ENCODE measurements around the gene SPC25. TPM values are rescaled to one million over a fixed set of nuclear protein-coding genes. Genes with fewer than 3 reads are reported as not detected.
"Not testable (repeated sequence)": the region's sequence is repeated elsewhere in the genome, so short reads cannot be mapped to it uniquely, and the experiment has no call there.

Gene SPC25
- polyA plus RNA-seq, 5 donors = 10.3 to 32.6 (median 21.0) TPM

DNA sequence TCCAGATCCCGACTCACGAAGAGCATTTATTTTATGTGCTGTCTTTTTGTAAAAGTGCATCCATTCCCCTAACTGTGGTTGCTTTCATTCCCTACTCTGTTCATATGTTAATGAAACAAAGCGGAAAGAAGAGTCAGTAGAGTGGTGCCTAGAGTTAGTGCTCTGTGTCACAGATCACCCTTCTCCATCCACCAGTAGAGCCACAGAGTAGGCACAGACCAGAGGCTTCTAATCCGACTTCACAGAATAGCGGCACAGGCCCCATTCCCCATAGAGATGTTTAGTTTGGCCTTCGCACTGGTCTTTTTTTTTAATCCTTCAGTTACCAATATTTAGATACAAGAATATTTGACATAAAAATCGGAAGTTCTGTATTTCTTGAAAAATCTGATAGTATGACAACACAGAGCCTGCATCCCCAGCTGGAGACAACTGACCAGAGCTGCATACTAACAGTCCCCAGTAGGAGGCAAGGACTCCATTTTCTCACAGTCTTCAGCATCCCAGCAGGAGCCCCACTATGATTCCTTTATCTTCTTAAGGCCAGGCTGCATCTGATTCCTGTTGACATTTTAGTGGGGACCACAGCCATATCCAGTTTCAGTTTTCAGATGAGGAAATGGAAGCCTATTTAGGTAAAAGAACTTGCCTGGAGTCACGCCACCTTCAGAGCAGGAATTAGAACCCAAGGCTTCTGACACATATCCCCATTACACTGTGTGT lies 17.9 kb upstream of the SPC25 start:
- DNase-seq = no peak

DNA sequence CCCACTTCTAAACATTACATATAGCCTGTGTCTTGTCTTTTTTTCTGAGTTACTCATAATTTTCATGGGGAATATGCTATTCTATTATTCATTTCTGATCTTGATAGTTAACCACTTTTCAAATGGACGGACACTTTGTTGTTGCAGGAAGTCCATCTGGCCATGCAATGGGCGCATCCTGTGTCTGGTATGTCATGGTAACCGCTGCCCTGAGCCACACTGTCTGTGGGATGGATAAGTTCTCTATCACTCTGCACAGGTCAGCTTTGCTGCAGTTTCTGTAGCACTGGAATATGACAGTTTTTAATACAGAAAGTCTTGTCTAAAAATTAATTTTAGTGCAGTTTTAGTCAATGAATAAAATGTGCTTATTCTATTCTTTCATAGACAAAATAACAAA lies 14.1 kb upstream of the SPC25 start:
- DNase-seq = no peak

DNA sequence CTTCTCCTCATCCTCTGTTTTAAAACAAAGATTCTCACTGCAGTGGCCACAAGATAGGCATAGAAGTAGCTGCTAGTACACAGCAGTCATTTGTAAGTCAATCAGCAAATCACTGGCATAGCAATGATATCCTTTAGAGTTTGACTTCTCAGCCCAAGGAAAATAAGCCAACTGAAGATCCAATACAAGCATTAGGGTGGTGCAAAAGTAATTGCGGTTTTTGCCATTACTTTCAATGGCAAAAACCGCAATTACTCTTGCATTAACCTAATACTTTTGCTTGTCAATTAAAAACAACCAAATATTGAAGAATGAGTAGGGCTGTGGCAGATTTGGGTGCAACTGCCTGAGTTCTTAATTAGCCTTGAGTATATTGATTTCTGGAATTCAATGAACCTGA lies 13.7 kb upstream of the SPC25 start:
- DNase-seq = no peak

DNA sequence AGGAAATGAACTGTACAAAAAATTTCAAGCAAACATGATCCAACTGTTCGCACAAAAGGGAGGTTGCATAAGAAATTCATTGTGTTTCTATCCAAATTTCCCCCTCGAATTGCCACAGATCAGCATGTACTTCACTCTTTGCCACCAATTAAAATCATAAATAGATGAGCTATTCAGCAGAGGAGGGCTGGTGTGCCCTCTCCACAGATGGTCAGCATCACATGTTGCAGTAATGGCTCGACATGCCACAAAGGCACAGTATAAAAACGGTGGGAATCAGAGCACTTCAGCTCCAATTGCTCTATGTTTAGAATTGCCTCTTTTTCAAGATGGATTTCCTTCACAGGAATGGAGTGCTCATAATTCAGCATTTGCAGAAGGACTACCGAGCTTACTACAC lies 10.8 kb upstream of the SPC25 start, which contains the start of gene G6PC2:
Gene G6PC2 (plus strand): TSS at position 289 of the 400 bp plus-strand sequence. CDS start 41 bp downstream, at position 330.
- DNase-seq = no peak

DNA sequence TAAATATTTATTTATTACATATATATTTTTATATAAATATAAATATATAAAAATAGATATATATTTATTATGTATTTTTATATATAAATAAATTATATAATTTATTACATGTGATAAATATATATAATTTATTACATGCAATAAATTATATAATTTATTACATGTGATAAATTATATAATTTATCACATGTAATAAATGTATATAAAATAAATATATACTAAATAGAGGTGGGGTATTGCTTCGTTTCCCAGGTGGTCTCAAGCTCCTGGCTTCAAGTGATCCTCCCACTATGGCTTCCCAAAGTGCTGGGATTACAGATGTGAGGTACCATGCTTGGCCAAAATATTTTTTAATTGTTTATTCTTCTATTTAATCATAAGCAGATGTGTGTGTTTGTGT lies 7.2 kb upstream of the SPC25 start:
- DNase-seq = no peak

DNA sequence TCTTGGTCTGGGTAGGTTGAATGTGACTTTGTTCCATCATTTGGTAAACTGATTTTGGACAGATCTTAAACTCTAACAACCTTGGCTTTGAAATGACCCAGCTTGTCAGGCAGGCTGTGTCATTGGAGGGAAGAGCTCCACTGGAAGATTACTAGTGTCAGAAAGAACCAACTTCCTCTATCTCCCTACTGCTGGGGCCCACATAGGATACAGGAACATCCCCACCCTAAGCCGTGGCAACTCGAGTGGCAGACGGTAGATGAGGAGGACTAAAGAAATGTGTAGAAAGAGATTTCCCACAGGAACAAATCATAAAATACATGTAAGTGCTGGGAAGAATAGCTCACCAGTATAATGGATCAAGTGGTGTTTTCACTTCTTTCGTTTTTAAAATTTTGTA lies 6.6 kb upstream of the SPC25 start:
- DNase-seq = no peak

DNA sequence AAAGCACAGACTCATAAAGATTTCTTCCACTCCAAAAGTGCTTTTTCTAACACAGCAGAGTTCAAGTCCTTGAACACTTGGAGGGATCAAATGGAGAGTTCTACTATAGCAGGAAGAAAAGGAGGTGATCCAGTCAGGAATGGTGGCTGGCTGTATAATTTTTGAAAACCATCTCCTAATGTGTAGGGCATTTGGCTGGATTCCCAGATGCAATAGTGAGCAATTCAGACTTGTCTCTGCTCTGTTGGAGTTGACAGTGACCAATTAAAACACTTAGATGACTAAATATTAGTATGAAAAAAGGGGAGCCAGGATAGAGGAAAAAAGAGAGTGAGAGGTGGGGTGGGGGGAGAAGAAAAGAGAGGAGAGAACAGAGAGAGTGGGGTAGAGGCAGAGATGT lies 5.5 kb upstream of the SPC25 start:
- no peak for DNase-seq

DNA sequence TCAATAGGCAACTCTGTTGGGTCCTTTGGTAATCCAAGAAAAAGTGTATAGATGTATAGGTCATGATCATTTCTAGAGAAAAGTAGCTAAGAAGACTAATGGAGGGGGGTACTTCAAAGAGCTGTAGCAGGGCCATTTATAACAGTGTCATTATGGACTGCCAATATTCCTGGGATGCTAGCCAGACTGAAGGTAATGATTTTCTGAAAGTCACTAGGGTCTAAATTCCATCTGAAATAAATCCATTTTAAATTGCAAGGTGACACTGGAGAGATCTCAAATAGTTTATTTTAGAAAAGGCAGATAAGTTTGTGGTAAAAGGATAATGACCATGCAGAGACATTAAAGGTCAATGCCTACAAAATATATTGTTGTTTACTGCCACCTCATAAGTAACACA lies 4.5 kb upstream of the SPC25 start:
- no peak for DNase-seq

DNA sequence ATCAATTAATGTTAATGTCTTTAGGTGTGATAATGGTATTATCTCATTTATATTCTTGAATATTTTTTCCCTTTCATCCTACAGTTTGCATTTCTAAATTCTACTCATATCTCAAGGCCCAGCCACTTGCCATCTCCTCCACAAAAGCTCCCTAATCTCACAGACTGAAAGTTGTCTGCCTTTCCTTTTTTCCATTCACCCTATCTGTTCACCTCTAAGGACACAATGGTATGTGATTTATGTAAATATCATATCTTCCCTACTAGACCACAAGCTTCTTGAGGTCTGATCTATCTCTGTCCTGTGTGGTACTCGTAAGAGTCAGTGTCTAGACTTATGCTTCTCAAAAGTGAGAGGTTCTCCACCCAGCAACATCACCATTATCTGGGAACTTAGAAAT lies 3.9 kb upstream of the SPC25 start:
- DNase-seq = no peak

DNA sequence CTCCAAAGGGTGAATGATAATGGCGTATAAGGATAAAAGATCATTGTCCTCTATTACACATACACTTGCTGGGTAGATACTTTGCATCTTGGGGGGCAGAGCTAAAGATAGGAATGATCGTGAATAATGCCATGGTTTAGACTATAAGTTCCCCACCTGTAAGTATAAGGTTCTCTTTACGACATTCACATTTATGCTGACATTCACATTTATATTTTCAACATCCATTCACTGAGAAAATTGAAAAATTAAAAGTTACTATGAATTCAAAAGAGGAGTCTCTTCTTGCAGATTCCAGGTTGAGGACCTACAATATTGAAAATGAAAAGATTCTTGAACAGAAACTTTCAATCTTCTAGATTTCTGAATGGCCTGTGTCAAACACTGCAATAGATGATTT lies 2.1 kb upstream of the SPC25 start:
- no peak for DNase-seq

DNA sequence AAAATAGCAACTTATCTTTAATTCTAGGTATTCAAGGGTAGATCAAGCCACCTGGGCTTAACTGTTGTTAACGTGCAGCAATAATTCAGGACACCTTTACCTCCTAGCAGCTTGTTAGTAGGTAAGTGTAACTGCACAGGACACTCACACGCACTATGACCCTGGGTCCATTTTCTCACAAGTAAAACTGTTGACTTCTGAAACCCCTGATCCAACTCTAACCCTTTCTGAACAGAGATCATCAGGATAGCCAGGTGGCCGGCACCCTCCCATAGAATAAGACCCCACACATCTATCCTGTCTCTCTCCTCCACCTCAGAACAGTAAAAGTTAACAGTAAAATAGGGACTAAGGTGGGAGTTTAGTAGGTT lies 610 bp downstream of the SPC25 start:
- DNase-seq = no peak

DNA sequence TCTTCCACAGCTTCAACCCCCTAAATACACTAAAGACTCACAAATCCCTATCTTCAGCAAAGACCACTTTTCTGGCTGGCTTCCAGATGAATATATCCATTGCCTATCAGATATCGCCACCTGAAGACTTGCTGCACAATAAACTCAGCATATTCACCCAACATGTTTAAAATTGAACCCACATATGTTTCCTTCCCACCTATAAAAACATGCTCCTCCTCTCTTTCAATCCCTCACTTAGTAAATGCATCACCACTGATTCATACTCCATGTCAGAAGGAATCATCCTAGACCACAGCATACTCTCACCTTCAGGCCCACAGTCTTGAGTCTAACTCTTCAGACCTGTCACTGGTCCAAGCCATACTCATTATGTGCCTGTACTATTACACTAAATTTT lies 5.3 kb downstream of the SPC25 start:
- DNase-seq = no peak

DNA sequence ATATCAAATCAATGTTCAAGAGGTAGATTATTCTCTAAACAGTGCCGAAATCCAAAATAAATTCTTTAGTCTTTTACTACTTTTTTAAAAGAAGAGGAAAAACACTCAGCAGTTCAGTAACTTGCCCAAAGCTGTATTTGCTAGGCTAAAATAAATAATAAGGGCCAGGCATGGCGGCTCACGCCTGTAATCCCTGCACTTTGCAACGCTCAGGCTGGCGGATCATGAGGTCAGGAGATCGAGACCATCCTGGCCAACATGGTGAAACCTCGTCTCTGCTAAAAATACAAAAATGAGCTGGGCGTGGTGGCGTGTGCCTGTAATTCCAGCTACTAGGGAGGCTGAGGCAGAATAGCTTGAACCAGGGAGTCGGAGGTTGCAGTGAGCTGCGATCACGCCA lies 8.1 kb downstream of the SPC25 start:
- not testable (repeated sequence) for DNase-seq

DNA sequence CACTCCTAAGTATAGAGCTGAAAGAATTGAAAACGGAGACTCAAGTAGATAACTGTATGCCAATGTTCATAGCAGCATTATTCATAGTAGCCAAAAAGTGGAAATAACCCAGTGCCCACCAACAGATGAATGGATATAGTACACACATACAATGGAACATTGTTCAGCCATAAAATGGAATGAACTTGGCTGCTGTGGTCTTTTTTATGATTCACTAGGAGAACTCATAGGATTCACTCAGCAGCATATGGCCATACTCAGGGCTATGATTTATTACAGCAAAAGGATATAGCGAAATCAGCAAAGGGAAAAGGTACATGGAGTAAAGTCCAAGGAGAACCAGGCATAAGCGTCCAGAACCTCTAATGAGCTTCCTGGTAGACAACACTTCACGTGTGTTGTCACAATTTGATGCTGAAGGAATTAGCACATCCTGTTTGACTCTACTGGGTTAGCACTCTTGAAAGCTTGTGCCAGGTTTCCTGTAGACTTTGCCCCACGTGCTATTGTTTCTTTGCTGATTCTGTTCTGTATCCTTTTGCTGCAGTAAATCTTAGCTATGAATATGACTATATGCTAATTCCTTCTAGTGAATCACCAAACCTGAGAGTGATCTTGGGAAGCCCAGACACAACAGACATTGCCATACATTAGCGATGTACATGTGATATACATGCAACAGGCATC lies 15.7 kb downstream of the SPC25 start:
- no peak for DNase-seq

DNA sequence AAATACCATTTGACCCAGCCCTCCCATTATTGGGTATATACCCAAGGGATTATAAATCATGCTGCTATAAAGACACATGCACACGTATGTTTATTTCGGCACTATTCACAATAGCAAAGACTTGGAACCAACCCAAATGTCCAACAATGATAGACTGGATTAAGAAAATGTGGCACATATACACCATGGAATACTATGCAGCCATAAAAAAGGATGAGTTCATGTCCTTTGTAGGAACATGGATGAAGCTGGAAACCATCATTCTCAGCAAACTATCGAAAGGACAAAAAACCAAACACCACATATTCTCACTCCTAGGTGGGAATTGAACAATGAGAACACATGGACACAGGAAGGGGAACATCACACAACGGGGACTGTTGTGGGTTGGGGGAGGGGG lies 19.4 kb downstream of the SPC25 start:
- not testable (repeated sequence) for DNase-seq

DNA sequence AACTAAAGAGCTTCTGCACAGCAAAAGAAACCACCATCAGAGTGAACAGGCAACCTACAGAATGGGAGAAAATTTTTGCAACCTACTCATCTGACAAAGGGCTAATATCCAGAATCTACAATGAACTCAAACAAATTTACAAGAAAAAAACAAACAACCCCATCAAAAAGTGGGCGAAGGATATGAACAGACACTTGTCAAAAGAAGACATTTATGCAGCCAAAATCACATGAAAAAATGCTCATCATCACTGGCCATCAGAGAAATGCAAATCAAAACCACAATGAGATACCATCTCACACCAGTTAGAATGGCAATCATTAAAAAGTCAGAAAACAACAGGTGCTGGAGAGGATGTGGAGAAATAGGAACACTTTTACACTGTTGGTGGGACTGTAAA lies 19.9 kb downstream of the SPC25 start:
- not testable (repeated sequence) for DNase-seq

DNA sequence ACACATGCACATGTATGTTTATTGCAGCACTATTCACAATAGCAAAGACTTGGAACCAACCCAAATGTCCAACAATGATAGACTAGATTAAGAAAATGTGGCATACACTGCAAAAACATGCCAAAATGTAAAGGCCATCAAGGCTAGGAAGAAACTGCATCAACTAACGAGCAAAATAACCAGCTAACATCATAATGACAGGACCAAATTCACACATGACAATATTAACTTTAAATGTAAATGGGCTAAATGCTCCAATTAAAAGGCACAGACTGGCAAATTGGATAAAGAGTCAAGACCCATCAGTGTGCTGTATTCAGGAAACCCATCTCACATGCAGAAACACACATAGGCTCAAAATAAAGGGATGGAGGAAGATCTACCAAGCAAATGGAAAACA lies 23.1 kb downstream of the SPC25 start:
- not testable (repeated sequence) for DNase-seq

DNA sequence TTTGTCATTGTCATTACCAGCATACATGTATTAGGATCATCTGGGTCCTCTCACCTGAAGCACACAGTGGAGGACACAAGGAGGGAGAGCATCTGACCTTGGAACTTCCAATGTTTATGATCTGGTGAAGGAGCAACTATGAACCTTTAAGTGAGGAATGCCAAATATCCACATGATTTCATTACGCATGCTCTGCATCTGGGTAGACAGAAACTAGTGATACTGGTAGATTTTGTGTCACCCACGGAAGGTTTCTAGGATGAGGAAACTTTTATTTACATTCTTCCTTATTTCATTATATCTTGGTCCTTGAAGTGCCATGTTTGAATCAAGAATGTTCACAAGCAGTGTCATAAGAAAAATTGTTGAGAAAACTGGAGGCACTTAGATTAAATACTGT lies 32.1 kb downstream of the SPC25 start:
- DNase-seq = no peak

DNA sequence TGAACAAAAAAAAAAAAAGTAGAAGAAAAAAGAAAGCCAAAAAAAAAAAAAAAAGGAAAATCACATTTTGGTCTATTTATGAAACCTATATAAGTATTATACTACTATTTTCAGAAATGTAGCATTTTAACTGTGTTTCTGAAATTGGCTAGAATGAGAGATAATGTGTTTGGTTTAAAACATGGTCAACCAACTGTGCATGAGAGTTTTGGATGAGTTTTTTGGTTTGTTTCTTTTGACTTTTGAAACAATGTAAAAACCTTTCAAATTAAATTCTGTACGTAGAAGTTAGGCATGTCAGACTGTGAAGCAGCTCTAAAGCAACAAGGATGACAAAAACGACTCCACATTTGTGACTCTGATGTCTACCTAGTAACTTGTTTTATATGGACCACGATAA lies 34.6 kb downstream of the SPC25 start:
- no peak for DNase-seq

DNA sequence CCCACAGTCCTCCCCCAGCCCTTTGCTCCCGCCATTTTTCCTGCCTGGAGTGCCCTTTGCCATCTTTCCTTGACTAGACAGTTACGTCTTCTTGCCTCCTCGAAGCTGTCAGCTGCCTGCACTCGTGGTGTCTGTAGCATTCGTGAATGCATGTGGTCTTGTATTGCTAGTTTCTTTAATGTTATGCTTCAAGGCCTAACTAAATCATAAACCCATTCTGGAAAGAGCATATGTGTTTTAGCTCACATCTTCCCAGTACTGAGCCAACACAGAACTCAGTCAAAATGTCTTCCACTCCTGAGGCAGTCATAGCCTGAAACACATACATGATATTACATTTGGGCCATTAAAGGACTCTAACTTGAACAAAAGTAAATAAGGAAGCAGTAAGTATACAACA lies 35.6 kb downstream of the SPC25 start:
- DNase-seq = no peak

DNA sequence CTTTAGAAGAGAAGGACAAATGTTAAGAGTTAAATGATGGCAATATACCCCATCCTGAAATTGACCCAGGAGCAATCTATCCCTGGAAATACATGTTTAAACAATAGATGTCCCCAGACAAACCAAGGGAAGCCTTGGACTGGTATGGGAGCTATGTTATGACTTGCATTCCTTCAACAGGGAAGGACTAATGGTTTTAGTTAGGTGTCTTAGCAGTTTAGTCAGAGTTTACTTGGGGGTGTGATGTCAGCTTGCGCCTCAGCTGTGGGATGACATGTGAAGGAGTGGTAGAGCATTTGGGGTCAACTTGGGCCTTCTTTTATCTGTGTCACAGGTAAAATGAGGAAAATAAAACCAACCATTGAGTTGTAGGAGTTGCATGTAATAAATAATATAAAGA lies 36.8 kb downstream of the SPC25 start:
- DNase-seq = no peak

DNA sequence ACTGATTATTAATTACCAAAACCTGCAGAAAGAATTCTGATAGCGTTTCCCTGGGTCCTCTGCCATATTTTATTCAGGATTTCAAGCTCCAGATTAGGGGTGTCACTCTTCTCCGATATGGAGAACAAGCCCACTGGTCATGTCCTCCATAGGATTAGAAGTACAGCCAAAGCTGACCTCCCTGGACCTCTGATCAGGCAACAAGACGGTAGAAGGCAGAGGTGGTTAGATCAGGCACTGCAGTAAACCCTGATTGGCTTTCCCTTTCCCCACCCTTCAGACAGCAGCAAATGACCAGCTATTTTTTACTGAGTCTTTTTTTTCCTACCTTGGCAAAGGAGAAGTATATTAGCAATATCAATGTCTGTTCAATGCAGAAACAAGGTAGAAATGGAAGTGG lies 37.7 kb downstream of the SPC25 start:
- no peak for DNase-seq

DNA sequence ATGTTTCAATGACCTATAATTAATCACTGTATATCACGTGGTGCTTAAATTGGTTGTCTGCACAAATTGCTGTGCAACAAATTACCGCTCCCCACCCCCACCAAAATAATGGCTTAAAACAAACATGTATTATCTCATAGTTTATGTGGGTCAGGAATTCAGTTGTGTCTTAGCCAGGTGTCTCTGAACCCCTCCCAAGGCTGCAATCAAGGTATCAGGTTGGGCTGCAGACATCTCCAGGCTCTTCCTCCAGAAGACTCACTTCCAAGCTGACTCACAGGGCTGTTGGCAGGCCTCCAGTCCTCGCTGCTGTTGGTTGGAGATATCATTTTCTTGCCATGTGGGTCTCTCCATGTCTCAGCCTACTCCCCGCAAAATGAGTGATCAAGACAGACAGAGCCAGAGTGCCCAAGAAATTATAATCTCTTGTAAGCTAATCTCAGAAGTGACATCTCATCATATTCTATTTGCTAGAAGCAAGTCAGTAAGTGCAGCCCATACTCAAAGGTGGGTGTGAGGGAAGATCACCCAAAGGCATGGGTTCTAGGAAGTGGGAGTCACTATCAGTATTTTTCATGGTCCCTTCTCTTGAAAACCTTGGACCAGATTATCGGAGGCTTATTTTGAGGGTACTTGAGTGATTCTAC lies 38.4 kb downstream of the SPC25 start:
- DNase-seq = no peak
